Activated CD8-positive, alpha-beta T cell treated with anti-CD3 and anti-CD28 coated beads for 36 hours (primary cell): ENCODE measurements around the gene PIP5KL1. TPM values are rescaled to one million over a fixed set of nuclear protein-coding genes. Genes with fewer than 3 reads are reported as not detected.
A peak's percentile ranks its signal among the peaks of the same experiment; 100 is the strongest.

Experiments used
- ATAC-seq: fragments of 200-7000 bp; cut with Tn5 transposase; one replicate; pipeline ENCODE4 v1.10.0; 2021; ENCODE audit warnings: mild to moderate bottlenecking, moderate library complexity
- CTCF ChIA-PET: fragments of 350-600 bp; sonication (Branson Sonifier 250); formaldehyde crosslinking; loops from one replicate; lab custom pipeline; 2021; ENCODE audit warnings: antibody characterized with exemption; lab: Charles Lee
- POLR2A ChIA-PET: fragments of 350-600 bp; sonication (Branson Sonifier 250); formaldehyde crosslinking; loops from one replicate; lab custom pipeline; 2021; ENCODE audit warnings: antibody characterized with exemption; lab: Charles Lee
- DNase-seq: peaks from one replicate; pipeline ENCODE4 v3.0.0-alpha.2; 2020
- H3K27ac Mint-ChIP-seq: one replicate; pipeline ENCODE4 v1.8.0; 2021; ENCODE audit warnings: mild to moderate bottlenecking, mixed read lengths
- H3K27me3 Mint-ChIP-seq: one replicate; pipeline ENCODE4 v1.8.0; 2021; ENCODE audit warnings: mixed read lengths
- H3K36me3 Mint-ChIP-seq: one replicate; pipeline ENCODE4 v1.8.0; 2021; ENCODE audit warnings: low read depth, mixed read lengths
- H3K4me1 Mint-ChIP-seq: one replicate; pipeline ENCODE4 v1.8.0; 2021; ENCODE audit warnings: low read depth, mixed read lengths
- H3K4me3 Mint-ChIP-seq: one replicate; pipeline ENCODE4 v1.8.0; 2021; ENCODE audit warnings: mild to moderate bottlenecking, moderate library complexity, mixed read lengths
- H3K9me3 Mint-ChIP-seq: one replicate; pipeline ENCODE4 v1.8.0; 2021; ENCODE audit warnings: mixed read lengths
- intact Hi-C: fragments of 100-400 bp; cut with micrococcal nuclease; formaldehyde crosslinking; loops from one replicate; pipeline ENCODE4 v1.10.0; 2022
- total RNA-seq, 2 experiments: library from RNA; stranded (reverse); gene quantifications; one replicate each; pipeline ENCODE4 v1.2.3, GENCODE V29; 2021
- TF ChIP-seq, protein P1 (sequence below): fragments of 200-600 bp; IDR thresholded peaks from one replicate; pipeline ENCODE4 v1.8.0; 2022; ENCODE audit warnings: antibody characterized with exemption, mild to moderate bottlenecking

PIP5KL1 gene
- total RNA-seq, 2 experiments from 2014 or later = 1.7 to 2.5 TPM

DNA sequence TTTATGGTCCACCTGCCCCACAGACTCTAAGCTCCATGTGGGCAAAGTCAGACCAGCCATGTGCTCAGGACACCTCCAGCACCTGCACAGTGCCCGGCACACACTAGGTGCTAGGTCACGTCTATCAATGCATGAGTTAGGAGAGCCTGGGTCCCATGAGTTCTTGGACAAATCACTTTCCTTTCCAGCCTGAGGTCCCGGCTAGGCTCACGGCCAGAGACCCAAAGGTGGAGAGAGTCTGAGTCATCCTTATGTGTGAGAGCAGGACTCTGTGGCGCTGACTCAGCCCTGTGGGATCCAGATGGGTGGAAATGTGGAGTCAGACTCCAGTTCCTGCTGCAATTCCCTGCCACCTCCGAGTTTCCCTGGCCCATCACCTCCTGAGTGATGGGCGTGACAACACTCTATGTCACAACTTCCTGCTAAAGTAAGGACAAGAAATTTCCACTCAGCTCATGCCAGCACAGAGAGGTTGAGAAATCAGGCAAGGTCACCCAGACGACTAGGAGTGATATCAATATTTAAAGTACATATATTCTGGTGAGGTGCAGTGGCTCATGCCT lies 11.2 kb downstream of the PIP5KL1 start:
- intact Hi-C loops = loop anchor here (5.0 kb wide), 1 partner anchor 137 kb away; no protein-coding TSS in a partner anchor
- Mint-ChIP-seq H3K27me3 (no peaks in the 10 kb centered on the region), H3K36me3 (peaks cover 4% of the 10 kb centered on the region), H3K27ac (no peak overlapping the region), H3K9me3 (no peaks in the 10 kb centered on the region), H3K4me3 (no peak overlapping the region), H3K4me1 (peaks cover 39% of the 10 kb centered on the region)
- no peak for ATAC-seq
- POLR2A ChIA-PET = interaction anchor here (1.1 to 5.7 kb wide), 2 partner anchors 14 to 21 kb away, joined by 3 to 57 read pairs; no protein-coding TSS in a partner anchor
- CTCF ChIA-PET = interaction anchor here (0.7 to 5.0 kb wide), 8 partner anchors 24 to 185 kb away, joined by 3 to 46 read pairs (median 4); partner anchors contain the start of genes CDK9 and TOR2A
- TF ChIP-seq, protein P1, sequence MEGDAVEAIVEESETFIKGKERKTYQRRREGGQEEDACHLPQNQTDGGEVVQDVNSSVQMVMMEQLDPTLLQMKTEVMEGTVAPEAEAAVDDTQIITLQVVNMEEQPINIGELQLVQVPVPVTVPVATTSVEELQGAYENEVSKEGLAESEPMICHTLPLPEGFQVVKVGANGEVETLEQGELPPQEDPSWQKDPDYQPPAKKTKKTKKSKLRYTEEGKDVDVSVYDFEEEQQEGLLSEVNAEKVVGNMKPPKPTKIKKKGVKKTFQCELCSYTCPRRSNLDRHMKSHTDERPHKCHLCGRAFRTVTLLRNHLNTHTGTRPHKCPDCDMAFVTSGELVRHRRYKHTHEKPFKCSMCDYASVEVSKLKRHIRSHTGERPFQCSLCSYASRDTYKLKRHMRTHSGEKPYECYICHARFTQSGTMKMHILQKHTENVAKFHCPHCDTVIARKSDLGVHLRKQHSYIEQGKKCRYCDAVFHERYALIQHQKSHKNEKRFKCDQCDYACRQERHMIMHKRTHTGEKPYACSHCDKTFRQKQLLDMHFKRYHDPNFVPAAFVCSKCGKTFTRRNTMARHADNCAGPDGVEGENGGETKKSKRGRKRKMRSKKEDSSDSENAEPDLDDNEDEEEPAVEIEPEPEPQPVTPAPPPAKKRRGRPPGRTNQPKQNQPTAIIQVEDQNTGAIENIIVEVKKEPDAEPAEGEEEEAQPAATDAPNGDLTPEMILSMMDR = no peak
- DNase-seq = peak; percentile 47

DNA sequence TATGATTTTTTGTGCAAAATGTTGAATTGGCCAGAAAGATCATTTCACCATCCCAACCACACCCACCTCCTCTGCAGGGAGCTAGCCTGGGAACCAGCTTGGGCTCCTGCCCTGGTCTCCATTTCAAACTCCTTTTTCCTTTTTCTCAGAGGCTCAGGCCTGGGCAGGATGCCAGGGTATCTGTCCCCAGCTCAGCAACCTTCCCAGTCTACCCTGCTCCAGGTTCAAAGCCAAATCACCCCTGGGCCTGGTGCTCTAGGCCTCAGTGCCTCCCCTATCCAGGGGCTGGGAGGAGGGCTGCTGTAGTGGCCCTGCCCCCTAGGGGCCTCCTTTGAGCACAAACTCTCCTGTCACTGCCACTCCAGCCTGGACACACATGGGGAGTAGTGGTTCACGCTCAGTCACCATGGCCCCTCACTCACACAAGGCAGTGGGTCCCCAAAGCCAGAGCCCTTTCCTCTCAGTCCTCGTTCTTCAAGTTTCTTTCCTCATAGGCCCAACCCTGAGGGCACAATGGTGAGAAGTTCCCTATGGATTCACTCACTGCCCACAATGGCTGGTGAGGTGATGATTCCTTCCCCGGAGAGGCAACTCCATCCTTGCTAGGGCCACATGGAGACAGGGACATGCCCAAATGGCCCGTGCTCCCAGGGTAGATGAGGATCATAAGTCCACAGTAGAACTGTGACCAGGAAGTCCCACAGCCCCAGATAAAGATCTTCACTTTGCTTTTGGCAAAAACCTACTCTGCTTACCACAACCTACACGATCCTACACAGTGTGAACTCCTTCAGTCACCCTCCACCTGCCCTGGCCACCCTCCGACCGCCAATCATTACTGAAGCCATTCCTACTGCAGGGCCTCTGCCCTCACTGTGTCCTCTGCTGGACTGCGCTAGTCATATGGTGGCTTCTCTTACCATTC lies 12.1 kb downstream of the PIP5KL1 start:
- Mint-ChIP-seq H3K9me3 (no peaks in the 10 kb centered on the region), H3K36me3 (peaks cover 9% of the 10 kb centered on the region), H3K4me1 (peaks cover 44% of the 10 kb centered on the region), H3K27me3 (no peaks in the 10 kb centered on the region), H3K4me3 (peak overlapping the region; percentile 87), H3K27ac (peak overlapping the region; percentile 30)
- intact Hi-C loops = loop anchor here (5.0 kb wide), 1 partner anchor 136 kb away; no protein-coding TSS in a partner anchor
- DNase-seq (no peak), ATAC-seq (no peak)
- TF ChIP-seq, protein P1 = peak; percentile 29
- POLR2A ChIA-PET = interaction anchor here (1.1 to 5.7 kb wide), 2 partner anchors 13 to 20 kb away, joined by 3 to 57 read pairs; no protein-coding TSS in a partner anchor
- CTCF ChIA-PET = interaction anchor here (0.7 to 5.0 kb wide), 11 partner anchors 14 to 184 kb away, joined by 3 to 46 read pairs (median 4); partner anchors contain the start of gene TOR2A

DNA sequence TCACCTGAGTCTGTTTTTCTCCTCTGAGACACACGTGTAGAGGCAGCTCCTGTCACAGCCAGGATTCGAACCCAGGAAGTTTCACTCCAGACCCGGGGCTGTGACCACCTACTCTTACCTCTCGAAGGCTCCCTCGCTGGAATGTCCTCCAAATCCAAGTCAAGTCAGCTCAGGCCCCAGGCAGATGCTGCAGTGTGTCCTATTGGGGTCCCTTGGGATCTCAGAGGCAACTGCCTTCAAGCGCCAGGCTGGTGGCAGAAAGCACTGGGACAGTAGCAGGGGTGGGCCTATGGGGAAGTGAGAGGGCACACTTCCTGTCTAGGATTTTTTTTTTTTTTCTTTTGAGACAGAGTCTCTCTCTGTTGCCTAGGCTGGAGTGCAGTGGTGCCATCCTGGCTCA lies 13.0 kb downstream of the PIP5KL1 start:
- Mint-ChIP-seq H3K27ac (peak overlapping the region; percentile 30), H3K27me3 (no peaks in the 10 kb centered on the region), H3K4me3 (peak overlapping the region; percentile 87), H3K9me3 (no peaks in the 10 kb centered on the region), H3K36me3 (peaks cover 15% of the 10 kb centered on the region), H3K4me1 (peaks cover 46% of the 10 kb centered on the region)
- intact Hi-C loops = loop anchor here (5.0 kb wide), 1 partner anchor 135 kb away; no protein-coding TSS in a partner anchor
- CTCF ChIA-PET = interaction anchor here (1.0 to 4.7 kb wide), 12 partner anchors 11 to 183 kb away, joined by 3 to 23 read pairs (median 4); partner anchors contain the start of gene TOR2A
- ATAC-seq (no peak), DNase-seq (no peak)
- POLR2A ChIA-PET = interaction anchor here (0.9 to 5.7 kb wide), 5 partner anchors 8 to 132 kb away, joined by 3 to 57 read pairs (median 8); partner anchors contain the start of genes CDK9 and ST6GALNAC6
- TF ChIP-seq, protein P1 = no peak

DNA sequence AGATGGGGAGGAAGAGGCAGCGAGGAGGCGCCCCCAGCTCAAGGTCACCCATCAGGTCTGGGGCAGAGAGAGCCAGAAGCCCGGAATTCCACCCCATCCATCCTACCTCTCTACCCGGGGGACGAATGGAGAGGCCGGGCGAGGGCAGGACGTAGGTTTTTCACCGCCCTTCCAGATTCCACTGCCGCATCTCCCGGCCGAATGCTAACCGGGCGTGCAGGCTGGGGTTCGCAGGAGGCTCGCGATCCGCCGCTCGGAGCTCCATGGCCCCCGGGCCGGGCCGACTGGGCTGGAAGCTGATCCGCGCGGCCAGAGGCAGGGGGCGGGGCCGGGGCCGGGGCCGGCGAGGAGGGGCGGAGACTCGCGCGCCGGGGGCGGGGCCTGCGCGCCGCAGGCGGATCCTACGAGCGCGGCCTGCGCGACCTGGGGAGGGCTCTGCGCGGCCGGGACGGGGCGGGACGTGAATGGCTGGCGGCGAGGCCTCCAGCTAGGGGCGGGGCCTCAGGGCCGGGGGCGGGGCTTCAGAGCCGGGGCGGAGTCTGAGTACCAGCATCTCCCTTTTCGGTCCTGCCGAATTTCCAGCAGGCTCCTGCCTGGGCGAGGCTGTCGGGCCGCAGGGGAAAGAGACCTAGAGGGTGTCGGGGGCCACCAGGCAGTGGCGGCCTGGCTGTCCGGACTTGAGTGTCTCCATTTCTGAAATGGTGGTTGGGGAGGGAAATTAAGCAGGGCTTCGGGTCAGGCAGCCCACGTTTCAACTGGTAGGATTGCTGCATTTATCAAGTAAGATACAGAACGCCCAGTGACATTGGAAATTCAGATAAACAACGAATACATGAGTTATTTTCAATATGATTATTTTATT lies 13.6 kb downstream of the PIP5KL1 start, which contains the start of gene ST6GALNAC4:
ST6GALNAC4 (minus strand) TSS at position 322 of the 862 bp plus-strand sequence. CDS start 622 bp downstream, outside the sequence.
- Mint-ChIP-seq H3K27ac (peak within 1 kb of the TSS; percentile 93), H3K4me1 (peaks cover 53% of the 10 kb centered on the region), H3K36me3 (peaks cover 19% of the 10 kb centered on the region), H3K9me3 (no peaks in the 10 kb centered on the region), H3K27me3 (no peaks in the 10 kb centered on the region), H3K4me3 (peak within 1 kb of the TSS; percentile 87)
- TF ChIP-seq, protein P1 = no peak
- intact Hi-C loops = loop anchor here (5.0 kb wide), 1 partner anchor 135 kb away; no protein-coding TSS in a partner anchor
- ChIA-PET CTCF (interaction anchor here (0.6 to 4.7 kb wide), 19 partner anchors 10 to 182 kb away, joined by 3 to 23 read pairs (median 4); partner anchors contain the start of gene TOR2A), POLR2A (interaction anchor here (0.5 to 5.7 kb wide), 13 partner anchors 9 to 466 kb away, joined by 3 to 57 read pairs (median 5); partner anchors contain the start of genes CDK9, DPM2, RPL12 and SH2D3C)
- ATAC-seq (peak; percentile 96), DNase-seq (peak; percentile 97)
